Measurements from ENCODE around the gene SEC23B. TPM values are rescaled to one million over a fixed set of nuclear protein-coding genes. Genes with fewer than 3 reads are reported as not detected.
A peak's percentile ranks its signal among the peaks of the same experiment; 100 is the strongest.

SEC23B gene
- total and polyA plus RNA-seq, 2 of the 13 experiments (the other 11 are each of a cell fraction or from before 2014, with no cell fraction given), result 114 to 120 TPM

- peak; percentile 64; the same call in 1 of the 2 replicates for TF ChIP-seq TEF (CRISPR knock-in tag; IDR thresholded peaks at IDR 0.05)
- TF ChIP-seq ZNF800 (CRISPR knock-in tag; IDR thresholded peaks at IDR 0.05), result peak; percentile 82
- peak; percentile 92 for TF ChIP-seq MYC (CRISPR knock-in tag; IDR thresholded peaks at IDR 0.05; ENCODE audit: borderline replicate concordance)
- TF ChIP-seq ZBTB2 (CRISPR knock-in tag; IDR thresholded peaks at IDR 0.05; ENCODE audit: low read depth), result no peak
- peak; percentile 81 for TF ChIP-seq ARID4A (CRISPR knock-in tag; IDR thresholded peaks at IDR 0.05; ENCODE audit: borderline replicate concordance)
- TF ChIP-seq SOX5 (CRISPR knock-in tag; IDR thresholded peaks at IDR 0.05; ENCODE audit: borderline replicate concordance), result peak; percentile 19; the same call in 1 of the 2 replicates
- 0 out of 2 replicates have a peak, but pooled peaks have one; percentile 57 for TF ChIP-seq HOMEZ (CRISPR knock-in tag; IDR thresholded peaks at IDR 0.05; ENCODE audit: low read depth)
- TF ChIP-seq FOXP4 (CRISPR knock-in tag; IDR thresholded peaks at IDR 0.05), result 0 out of 2 replicates have a peak, but pooled peaks have one; percentile 15
- TF ChIP-seq ARID2 (CRISPR knock-in tag; IDR thresholded peaks at IDR 0.05; ENCODE audit: borderline replicate concordance), result no peak
- no peak for TF ChIP-seq NFIB (CRISPR knock-in tag; IDR thresholded peaks at IDR 0.05; ENCODE audit: borderline replicate concordance)
- no peak for TF ChIP-seq ATF1 (CRISPR knock-in tag; IDR thresholded peaks at IDR 0.05)
- 0 out of 2 replicates have a peak, but pooled peaks have one; percentile 20 for TF ChIP-seq NFKBIZ (CRISPR knock-in tag; IDR thresholded peaks at IDR 0.05)
- TF ChIP-seq PHF5A (CRISPR knock-in tag; IDR thresholded peaks at IDR 0.05; ENCODE audit: low read depth, unreplicated experiment), result peak; percentile 51
Observed at GRCh38 chr20:18587665-18588573, 80.2 kb downstream of the SEC23B start, which contains the start of gene DTD1 (continued).
